ENCODE measurements around the gene ZBTB7B. TPM values are rescaled to one million over a fixed set of nuclear protein-coding genes. Genes with fewer than 3 reads are reported as not detected.

Gene ZBTB7B
- total RNA-seq, 1 donor from 2014 or later, result 77.6 TPM

- intact Hi-C loops (cut with DNase I), result no loop called here
- Histone ChIP-seq H3K9me3 (no peaks in the 10 kb centered on the region), H3K27ac (no peak overlapping the region), H3K36me3 (no peaks in the 10 kb centered on the region), H3K4me1 (peaks cover 7% of the 10 kb centered on the region), H3K4me3 (no peak overlapping the region), H3K27me3 (no peaks in the 10 kb centered on the region)
- TF ChIP-seq, protein P1, sequence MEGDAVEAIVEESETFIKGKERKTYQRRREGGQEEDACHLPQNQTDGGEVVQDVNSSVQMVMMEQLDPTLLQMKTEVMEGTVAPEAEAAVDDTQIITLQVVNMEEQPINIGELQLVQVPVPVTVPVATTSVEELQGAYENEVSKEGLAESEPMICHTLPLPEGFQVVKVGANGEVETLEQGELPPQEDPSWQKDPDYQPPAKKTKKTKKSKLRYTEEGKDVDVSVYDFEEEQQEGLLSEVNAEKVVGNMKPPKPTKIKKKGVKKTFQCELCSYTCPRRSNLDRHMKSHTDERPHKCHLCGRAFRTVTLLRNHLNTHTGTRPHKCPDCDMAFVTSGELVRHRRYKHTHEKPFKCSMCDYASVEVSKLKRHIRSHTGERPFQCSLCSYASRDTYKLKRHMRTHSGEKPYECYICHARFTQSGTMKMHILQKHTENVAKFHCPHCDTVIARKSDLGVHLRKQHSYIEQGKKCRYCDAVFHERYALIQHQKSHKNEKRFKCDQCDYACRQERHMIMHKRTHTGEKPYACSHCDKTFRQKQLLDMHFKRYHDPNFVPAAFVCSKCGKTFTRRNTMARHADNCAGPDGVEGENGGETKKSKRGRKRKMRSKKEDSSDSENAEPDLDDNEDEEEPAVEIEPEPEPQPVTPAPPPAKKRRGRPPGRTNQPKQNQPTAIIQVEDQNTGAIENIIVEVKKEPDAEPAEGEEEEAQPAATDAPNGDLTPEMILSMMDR (IDR thresholded peaks at IDR 0.05), result no peak
- no peak for TF ChIP-seq POLR2A (IDR thresholded peaks at IDR 0.05)
- no peak for TF ChIP-seq POLR2AphosphoS5 (IDR thresholded peaks at IDR 0.05; ENCODE audit: insufficient read depth in 1 of 2, low read depth in 1 of 2)
- no peak for DNase-seq (ENCODE audit: extremely low spot score in 2 of 2)
Measured at GRCh38 chr1:155024315-155024714, 21.7 kb downstream of the ZBTB7B start.

DNA sequence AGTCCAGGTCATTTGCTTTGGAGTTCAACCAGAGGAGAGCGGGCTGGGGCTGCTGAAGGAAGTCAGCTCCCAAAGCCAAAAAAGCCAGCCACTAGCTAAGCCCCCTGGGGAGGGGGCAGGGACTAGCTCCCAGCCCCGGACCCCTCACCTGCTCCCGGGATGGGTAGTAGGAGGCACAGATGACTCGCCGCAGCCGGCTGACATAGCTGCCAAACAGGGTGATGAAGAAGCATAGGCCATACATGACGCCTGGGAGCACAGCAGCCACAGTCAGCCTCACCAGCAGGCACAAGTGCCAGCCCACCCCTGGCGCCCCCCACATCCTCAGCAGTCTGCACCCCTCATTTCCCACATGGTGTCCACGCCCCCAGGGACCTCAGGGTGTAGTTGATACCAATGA, 23.6 kb downstream of the ZBTB7B start:
- Histone ChIP-seq H3K36me3 (no peaks in the 10 kb centered on the region), H3K9me3 (no peaks in the 10 kb centered on the region), H3K4me3 (no peak overlapping the region), H3K27ac (no peak overlapping the region), H3K4me1 (no peaks in the 10 kb centered on the region), H3K27me3 (no peaks in the 10 kb centered on the region)
- TF ChIP-seq, protein P1 (IDR thresholded peaks at IDR 0.05), result no peak
- TF ChIP-seq POLR2AphosphoS5 (IDR thresholded peaks at IDR 0.05; ENCODE audit: insufficient read depth in 1 of 2, low read depth in 1 of 2), result no peak
- no peak for TF ChIP-seq POLR2A (IDR thresholded peaks at IDR 0.05)
- DNase-seq (ENCODE audit: extremely low spot score in 2 of 2), result no peak
- intact Hi-C loops (cut with DNase I), result no loop called here

DNA sequence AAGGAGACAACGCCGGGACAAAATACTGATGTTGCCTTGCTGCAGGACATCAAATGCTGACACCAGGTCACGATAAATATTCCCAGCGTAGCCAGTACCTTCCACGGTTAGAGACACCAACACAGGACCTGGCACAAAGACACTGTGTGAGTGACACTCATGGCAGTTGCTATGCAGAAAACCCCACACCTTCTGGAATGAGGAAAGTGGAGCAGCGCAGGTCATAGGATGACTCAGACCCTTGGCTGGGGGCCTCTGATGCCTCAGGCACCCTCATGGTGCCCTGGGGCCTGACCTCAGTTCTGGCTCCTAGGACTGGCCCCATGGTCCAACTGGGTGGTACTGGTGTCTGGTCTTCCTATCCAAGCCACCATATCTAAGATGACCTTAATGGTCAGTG, 24.0 kb downstream of the ZBTB7B start:
- Histone ChIP-seq H3K4me3 (no peak overlapping the region), H3K4me1 (no peaks in the 10 kb centered on the region), H3K9me3 (no peaks in the 10 kb centered on the region), H3K27ac (no peak overlapping the region), H3K27me3 (no peaks in the 10 kb centered on the region), H3K36me3 (no peaks in the 10 kb centered on the region)
- intact Hi-C loops (cut with DNase I), result no loop called here
- TF ChIP-seq, protein P1 (IDR thresholded peaks at IDR 0.05), result no peak
- TF ChIP-seq POLR2AphosphoS5 (IDR thresholded peaks at IDR 0.05; ENCODE audit: insufficient read depth in 1 of 2, low read depth in 1 of 2) (no peak), POLR2A (IDR thresholded peaks at IDR 0.05) (no peak)
- DNase-seq (ENCODE audit: extremely low spot score in 2 of 2), result no peak

- Histone ChIP-seq H3K36me3 (no peaks in the 10 kb centered on the region), H3K27me3 (no peaks in the 10 kb centered on the region), H3K4me3 (no peak overlapping the region), H3K9me3 (no peaks in the 10 kb centered on the region), H3K4me1 (peaks cover 6% of the 10 kb centered on the region), H3K27ac (no peak overlapping the region)
- intact Hi-C loops (cut with DNase I), result no loop called here
- TF ChIP-seq POLR2A (IDR thresholded peaks at IDR 0.05) (no peak), POLR2AphosphoS5 (IDR thresholded peaks at IDR 0.05; ENCODE audit: insufficient read depth in 1 of 2, low read depth in 1 of 2) (no peak)
- TF ChIP-seq, protein P1 (IDR thresholded peaks at IDR 0.05), result no peak
- DNase-seq (ENCODE audit: extremely low spot score in 2 of 2), result no peak
Measured at GRCh38 chr1:155029513-155030242, 27.1 kb downstream of the ZBTB7B start.

DNA sequence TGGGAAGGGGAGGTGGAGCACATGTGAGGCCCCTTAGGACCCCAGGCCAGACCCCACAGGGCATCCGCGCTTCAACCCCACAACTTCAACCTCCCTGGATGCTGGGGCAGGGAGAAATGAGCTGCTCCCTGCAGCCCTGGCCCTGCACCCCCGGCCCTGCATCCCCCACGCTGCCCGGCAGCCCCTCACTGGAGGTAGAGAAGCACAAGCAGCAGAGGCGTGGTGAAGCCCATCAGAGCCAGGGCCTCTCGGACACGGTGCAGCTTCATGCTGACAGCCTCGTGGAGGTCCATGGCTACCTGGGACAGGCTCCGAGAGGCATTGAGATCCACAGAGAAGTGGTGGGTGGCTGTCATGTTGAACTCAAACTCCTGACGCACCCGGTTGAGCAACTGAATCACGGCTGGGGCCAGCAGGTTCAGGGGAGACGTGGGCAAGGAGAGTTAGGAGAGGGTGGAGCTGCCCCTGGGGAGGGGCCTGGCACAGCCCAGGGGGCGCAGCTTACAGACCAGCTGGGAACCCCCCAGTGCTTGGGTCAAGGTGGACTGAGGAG, 27.7 kb downstream of the ZBTB7B start:
- no peak for TF ChIP-seq POLR2A (IDR thresholded peaks at IDR 0.05)
- TF ChIP-seq POLR2AphosphoS5 (IDR thresholded peaks at IDR 0.05; ENCODE audit: insufficient read depth in 1 of 2, low read depth in 1 of 2), result no peak
- TF ChIP-seq, protein P1 (IDR thresholded peaks at IDR 0.05), result no peak
- Histone ChIP-seq H3K27me3 (no peaks in the 10 kb centered on the region), H3K9me3 (no peaks in the 10 kb centered on the region), H3K36me3 (no peaks in the 10 kb centered on the region), H3K4me3 (no peak overlapping the region), H3K4me1 (peaks cover 11% of the 10 kb centered on the region), H3K27ac (no peak overlapping the region)
- DNase-seq (ENCODE audit: extremely low spot score in 2 of 2), result no peak
- intact Hi-C loops (cut with DNase I), result no loop called here
